Measurements from ENCODE around the gene CBLB. TPM values are rescaled to one million over a fixed set of nuclear protein-coding genes. Genes with fewer than 3 reads are reported as not detected.

Gene CBLB
- total and polyA plus RNA-seq, 4 donors, result 3.1 to 22.8 (median 9.8) TPM

- H3K9me3 ChIP-seq (ENCODE audit: control insufficient read depth in 4 of 4, low read length in 3 of 4), result no peaks in the 10 kb centered on the region
- TF ChIP-seq RAD21 (IDR thresholded peaks at IDR 0.05) (peak in 1 of 2 donors; percentile 33), TAF1 (conservative IDR thresholded peaks at IDR 0.05) (peak; percentile 30), JUND (IDR thresholded peaks at IDR 0.05) (no peak)
- TF ChIP-seq, protein P1, sequence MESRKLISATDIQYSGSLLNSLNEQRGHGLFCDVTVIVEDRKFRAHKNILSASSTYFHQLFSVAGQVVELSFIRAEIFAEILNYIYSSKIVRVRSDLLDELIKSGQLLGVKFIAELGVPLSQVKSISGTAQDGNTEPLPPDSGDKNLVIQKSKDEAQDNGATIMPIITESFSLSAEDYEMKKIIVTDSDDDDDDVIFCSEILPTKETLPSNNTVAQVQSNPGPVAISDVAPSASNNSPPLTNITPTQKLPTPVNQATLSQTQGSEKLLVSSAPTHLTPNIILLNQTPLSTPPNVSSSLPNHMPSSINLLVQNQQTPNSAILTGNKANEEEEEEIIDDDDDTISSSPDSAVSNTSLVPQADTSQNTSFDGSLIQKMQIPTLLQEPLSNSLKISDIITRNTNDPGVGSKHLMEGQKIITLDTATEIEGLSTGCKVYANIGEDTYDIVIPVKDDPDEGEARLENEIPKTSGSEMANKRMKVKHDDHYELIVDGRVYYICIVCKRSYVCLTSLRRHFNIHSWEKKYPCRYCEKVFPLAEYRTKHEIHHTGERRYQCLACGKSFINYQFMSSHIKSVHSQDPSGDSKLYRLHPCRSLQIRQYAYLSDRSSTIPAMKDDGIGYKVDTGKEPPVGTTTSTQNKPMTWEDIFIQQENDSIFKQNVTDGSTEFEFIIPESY (IDR thresholded peaks at IDR 0.05), result no peak
- TF ChIP-seq, protein P2, sequence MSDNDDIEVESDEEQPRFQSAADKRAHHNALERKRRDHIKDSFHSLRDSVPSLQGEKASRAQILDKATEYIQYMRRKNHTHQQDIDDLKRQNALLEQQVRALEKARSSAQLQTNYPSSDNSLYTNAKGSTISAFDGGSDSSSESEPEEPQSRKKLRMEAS (IDR thresholded peaks at IDR 0.05), result no peak
- H3K36me3 ChIP-seq (ENCODE audit: control insufficient read depth in 4 of 4, insufficient read depth in 3 of 4, low read depth in 1 of 4, low read length in 3 of 4), result peaks cover 0 to 7% (median 3%) of the 10 kb centered on the region in 4 donors
- no peak for DNase-seq (ENCODE audit: low spot score)
- H3K4me3 ChIP-seq (ENCODE audit: low read depth in 1 of 3, low read length in 3 of 3), result peak overlapping the region; percentile 73 to 95 (median 87)
- peak overlapping the region; percentile 86 to 98 for H3K27ac ChIP-seq (ENCODE audit: low read depth in 1 of 2, low read length in 2 of 2)
- peak overlapping the region; percentile 73 to 86 for H3K9ac ChIP-seq (ENCODE audit: low read depth in 1 of 2, low read length in 2 of 2)
- H3K27me3 ChIP-seq (ENCODE audit: control insufficient read depth in 4 of 4, insufficient read depth in 4 of 4, low read length in 3 of 4), result no peaks in the 10 kb centered on the region
- H3K4me1 ChIP-seq (ENCODE audit: control insufficient read depth in 4 of 4, insufficient read depth in 4 of 4, low read length in 3 of 4), result peaks cover 3 to 27% (median 9%) of the 10 kb centered on the region in 4 donors
- under 1% methylated on average over 28 of the region's 28 CpGs for WGBS
Observed at GRCh38 chr3:105868431-105868741, 426 bp downstream of the CBLB start.

DNA sequence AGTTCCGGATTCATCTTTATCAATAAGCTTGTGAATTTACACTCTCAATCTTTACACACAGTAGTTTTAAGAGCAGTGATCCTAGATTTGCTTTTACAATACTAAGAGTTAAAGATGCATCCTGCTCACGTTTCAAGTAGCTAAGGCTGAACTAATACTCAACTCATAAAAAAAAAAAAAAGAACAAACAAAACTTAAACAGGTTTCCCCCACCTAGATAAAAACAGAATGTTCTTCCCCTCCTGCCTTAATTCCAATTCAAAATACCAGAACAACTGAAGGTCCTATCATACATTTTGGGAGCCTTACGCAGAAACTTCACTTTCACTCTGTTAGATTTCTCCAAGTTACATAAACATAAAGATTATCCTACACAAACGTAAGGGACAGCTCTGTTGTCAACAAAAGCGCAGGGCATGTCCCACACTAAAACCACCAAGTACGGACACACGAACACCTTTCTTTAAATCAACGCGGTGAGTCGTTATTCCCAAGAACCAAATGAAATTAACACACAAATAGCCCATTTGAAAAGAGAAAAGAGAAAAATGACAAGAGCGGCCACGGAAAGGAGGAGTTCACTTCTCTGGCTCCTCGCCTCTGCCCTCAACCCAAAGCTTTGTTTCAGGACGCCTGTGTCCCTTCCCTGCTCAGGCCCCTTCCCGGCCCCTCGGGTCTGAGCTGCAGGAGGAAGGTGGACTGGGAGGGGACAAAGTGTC, 941 bp downstream of the CBLB start:
- H3K36me3 ChIP-seq (ENCODE audit: control insufficient read depth in 4 of 4, insufficient read depth in 3 of 4, low read depth in 1 of 4, low read length in 3 of 4), result peaks cover 0 to 7% (median 3%) of the 10 kb centered on the region in 4 donors
- H3K9me3 ChIP-seq (ENCODE audit: control insufficient read depth in 4 of 4, low read length in 3 of 4), result no peaks in the 10 kb centered on the region
- peak overlapping the region; percentile 86 to 98 for H3K27ac ChIP-seq (ENCODE audit: low read depth in 1 of 2, low read length in 2 of 2)
- TF ChIP-seq JUND (IDR thresholded peaks at IDR 0.05) (no peak), TAF1 (conservative IDR thresholded peaks at IDR 0.05) (no peak), GABPA (IDR thresholded peaks at IDR 0.05 in 1 of 2, conservative IDR thresholded peaks at IDR 0.05 in 1 of 2) (no peak), YY1 (IDR thresholded peaks at IDR 0.05) (no peak), RAD21 (IDR thresholded peaks at IDR 0.05) (no peak)
- TF ChIP-seq, protein P1 (IDR thresholded peaks at IDR 0.05), result no peak
- peaks cover 3 to 27% (median 9%) of the 10 kb centered on the region in 4 donors for H3K4me1 ChIP-seq (ENCODE audit: control insufficient read depth in 4 of 4, insufficient read depth in 4 of 4, low read length in 3 of 4)
- no peak for DNase-seq (ENCODE audit: low spot score)
- peak overlapping the region; percentile 73 to 86 for H3K9ac ChIP-seq (ENCODE audit: low read depth in 1 of 2, low read length in 2 of 2)
- H3K4me3 ChIP-seq (ENCODE audit: low read depth in 1 of 3, low read length in 3 of 3), result peak overlapping the region; percentile 73 to 95 (median 87)
- H3K27me3 ChIP-seq (ENCODE audit: control insufficient read depth in 4 of 4, insufficient read depth in 4 of 4, low read length in 3 of 4), result no peaks in the 10 kb centered on the region
- WGBS, result 2% methylated on average over 16 of the region's 16 CpGs

- peak overlapping the region; percentile 36 to 86 for H3K9ac ChIP-seq (ENCODE audit: low read depth in 1 of 2, low read length in 2 of 2)
- DNase-seq (ENCODE audit: low spot score), result no peak
- peak overlapping the region in 2 of 3 donors; percentile 73 to 87 for H3K4me3 ChIP-seq (ENCODE audit: low read depth in 1 of 3, low read length in 3 of 3)
- H3K27me3 ChIP-seq (ENCODE audit: control insufficient read depth in 4 of 4, insufficient read depth in 4 of 4, low read length in 3 of 4), result no peaks in the 10 kb centered on the region
- peaks cover 3 to 27% (median 9%) of the 10 kb centered on the region in 4 donors for H3K4me1 ChIP-seq (ENCODE audit: control insufficient read depth in 4 of 4, insufficient read depth in 4 of 4, low read length in 3 of 4)
- peak overlapping the region in 1 of 2 donors; percentile 39 for H3K27ac ChIP-seq (ENCODE audit: low read depth in 1 of 2, low read length in 2 of 2)
- peaks cover 0 to 7% (median 3%) of the 10 kb centered on the region in 4 donors for H3K36me3 ChIP-seq (ENCODE audit: control insufficient read depth in 4 of 4, insufficient read depth in 3 of 4, low read depth in 1 of 4, low read length in 3 of 4)
- no peaks in the 10 kb centered on the region for H3K9me3 ChIP-seq (ENCODE audit: control insufficient read depth in 4 of 4, low read length in 3 of 4)
- 49% methylated on average over 9 of the region's 9 CpGs for WGBS
- TF ChIP-seq, protein P2 (IDR thresholded peaks at IDR 0.05), result no peak
- no peak for TF ChIP-seq SP1 (IDR thresholded peaks at IDR 0.05)
- TF ChIP-seq HNF4A (conservative IDR thresholded peaks at IDR 0.05), result no peak
- TF ChIP-seq FOXA1 (IDR thresholded peaks at IDR 0.05), result no peak
Observed at GRCh38 chr3:105866656-105867653, 1.9 kb downstream of the CBLB start.
